IPS-18a (cell line): ENCODE results near the gene KREMEN1.

Source experiments
- H3K27ac ChIP-seq: one replicate; pipeline ENCODE4 v1.5.1; 2013; ENCODE audit warnings: low read length
- H3K27me3 ChIP-seq: one replicate; pipeline ENCODE4 v1.6.1; 2013; ENCODE audit warnings: mild to moderate bottlenecking, low read length; ENCODE audit not compliant: control insufficient read depth, insufficient read depth
- H3K36me3 ChIP-seq: one replicate; pipeline ENCODE4 v1.6.1; 2013; ENCODE audit warnings: low read depth, low read length; ENCODE audit not compliant: control insufficient read depth
- H3K4me1 ChIP-seq: one replicate; pipeline ENCODE4 v1.6.1; 2013; ENCODE audit warnings: low read depth, low read length; ENCODE audit not compliant: control insufficient read depth
- H3K4me3 ChIP-seq: one replicate; pipeline ENCODE4 v1.5.1; 2013; ENCODE audit warnings: low read length
- H3K9ac ChIP-seq: one replicate; pipeline ENCODE4 v1.6.1; 2013; ENCODE audit warnings: mild to moderate bottlenecking, low read length, moderate library complexity
- H3K9me3 ChIP-seq: one replicate; pipeline ENCODE4 v1.6.1; 2013; ENCODE audit warnings: low read depth, low read length; ENCODE audit not compliant: control insufficient read depth

KREMEN1 gene

DNA sequence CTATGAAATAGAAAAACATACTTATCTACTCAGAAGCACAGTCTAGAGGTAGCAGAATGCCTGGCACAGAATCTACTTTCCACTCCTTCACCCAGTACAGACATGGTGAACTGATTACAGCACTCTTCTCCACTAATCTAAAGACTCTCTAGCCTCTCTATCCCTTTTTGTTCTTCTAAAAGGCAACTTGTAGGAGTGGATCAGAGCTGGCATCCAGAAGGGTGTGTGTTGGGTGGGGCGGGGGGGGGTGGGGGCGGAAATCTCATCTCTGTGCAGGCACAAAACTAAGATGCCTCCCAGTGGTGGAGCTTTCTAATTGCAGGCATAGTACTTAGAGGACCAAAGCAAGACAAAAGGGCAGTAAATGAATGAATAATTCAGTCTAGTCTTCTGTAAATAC, 121.3 kb downstream of the KREMEN1 start:
- Histone ChIP-seq H3K4me3 (no peak overlapping the region), H3K4me1 (no peaks in the 10 kb centered on the region), H3K36me3 (no peaks in the 10 kb centered on the region), H3K27me3 (no peaks in the 10 kb centered on the region), H3K9me3 (no peaks in the 10 kb centered on the region), H3K27ac (no peak overlapping the region), H3K9ac (no peak overlapping the region)

DNA sequence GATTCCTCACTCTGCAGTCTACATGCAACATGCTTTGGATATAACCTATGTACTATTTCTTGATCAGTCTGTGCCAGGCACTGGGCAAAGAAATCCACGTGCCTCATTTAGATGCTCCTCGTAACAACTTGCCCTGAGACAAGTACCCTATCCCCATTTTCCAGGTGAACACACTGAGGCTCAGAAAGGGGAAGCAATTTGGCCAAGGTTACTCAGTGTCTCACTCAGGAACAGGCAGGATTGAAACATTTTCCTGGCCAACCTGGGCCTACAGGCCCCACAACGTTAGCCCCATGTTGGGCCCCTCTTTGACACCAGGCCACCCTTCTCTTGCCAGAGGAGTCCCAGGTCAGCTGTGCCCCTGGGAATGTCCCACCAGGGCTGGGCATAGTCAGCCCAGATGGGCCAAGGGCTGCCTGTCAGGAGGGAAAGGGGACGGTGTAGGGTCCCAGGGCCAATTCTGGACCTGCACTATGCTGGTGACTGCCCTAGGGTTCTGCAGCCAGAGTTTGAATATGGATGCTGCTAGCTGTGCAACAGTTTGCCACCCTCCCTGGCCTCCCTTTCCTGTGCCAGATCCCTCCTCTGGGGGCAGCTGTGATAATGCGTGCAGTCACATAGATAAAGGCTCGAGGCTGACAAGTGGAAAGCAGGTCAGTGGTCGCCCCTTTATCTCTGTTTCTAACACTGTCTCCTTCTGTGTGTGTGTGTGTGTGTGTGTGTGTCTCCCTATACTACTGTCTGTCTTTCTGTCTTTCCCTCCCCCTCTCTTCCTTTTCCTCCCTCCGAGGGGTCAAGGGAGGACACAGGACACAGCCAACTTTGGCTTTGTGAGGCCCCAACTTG, 122.5 kb downstream of the KREMEN1 start:
- H3K9ac ChIP-seq: no peak overlapping the region
- H3K4me3 ChIP-seq: no peak overlapping the region
- no peaks in the 10 kb centered on the region for H3K9me3 ChIP-seq
- no peaks in the 10 kb centered on the region for H3K36me3 ChIP-seq
- no peaks in the 10 kb centered on the region for H3K27me3 ChIP-seq
- no peak overlapping the region for H3K27ac ChIP-seq
- H3K4me1 ChIP-seq: no peaks in the 10 kb centered on the region

DNA sequence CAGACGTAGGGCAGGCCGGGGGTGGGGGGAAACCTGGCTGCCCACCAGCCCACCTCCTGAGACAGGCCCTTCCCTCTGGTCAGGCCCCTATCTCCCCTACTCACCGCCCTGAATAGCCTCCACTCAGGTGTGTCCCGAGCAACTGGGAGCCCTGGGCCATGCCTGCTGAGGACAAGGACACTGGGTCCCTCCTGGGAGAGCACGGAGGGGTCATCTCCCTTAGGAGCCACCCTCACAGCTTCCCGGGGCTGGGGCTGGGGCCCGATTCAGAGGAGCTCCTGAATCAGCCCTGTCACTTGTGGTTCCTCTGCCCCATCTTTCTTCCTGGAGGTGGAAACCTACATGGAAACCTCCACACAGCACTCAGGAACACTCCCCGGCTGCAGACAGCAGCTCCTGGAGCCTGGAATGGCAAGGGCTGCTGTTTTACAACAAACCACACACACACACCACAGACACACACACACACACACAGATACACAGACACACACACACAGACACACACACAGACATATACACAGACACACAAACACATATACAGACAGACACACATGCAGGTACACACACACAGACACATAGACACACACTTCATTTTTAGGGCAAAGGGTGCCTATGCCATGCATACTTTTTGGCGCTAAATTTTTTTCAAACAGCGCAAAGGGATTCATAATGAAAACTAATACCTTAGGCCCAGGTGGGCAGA, 123.3 kb downstream of the KREMEN1 start:
- no peaks in the 10 kb centered on the region for H3K36me3 ChIP-seq
- no peak overlapping the region for H3K27ac ChIP-seq
- H3K4me3 ChIP-seq: no peak overlapping the region
- H3K27me3 ChIP-seq: no peaks in the 10 kb centered on the region
- H3K9ac ChIP-seq: no peak overlapping the region
- no peaks in the 10 kb centered on the region for H3K9me3 ChIP-seq
- H3K4me1 ChIP-seq: no peaks in the 10 kb centered on the region

DNA sequence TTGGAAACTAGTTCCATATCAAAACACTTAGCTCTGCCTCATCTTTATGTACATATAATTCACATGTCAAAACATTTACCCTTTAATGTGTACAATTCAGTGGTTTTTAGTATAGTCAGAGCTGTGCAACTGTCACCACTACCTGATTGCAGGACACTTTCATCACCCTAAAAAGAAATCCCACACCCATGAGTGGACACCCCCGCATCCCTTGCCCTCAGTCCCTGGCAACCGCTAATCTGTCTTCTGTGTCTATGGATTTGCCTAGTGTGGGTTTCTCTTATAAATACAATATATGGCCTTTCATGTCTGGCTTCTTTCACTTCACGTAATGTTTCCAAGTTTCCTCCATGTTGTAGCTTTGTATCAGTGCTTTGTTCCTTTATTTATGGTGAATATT, 124.3 kb downstream of the KREMEN1 start:
- Histone ChIP-seq H3K27me3 (no peaks in the 10 kb centered on the region), H3K4me1 (no peaks in the 10 kb centered on the region), H3K27ac (no peak overlapping the region), H3K4me3 (no peak overlapping the region), H3K9ac (no peak overlapping the region), H3K9me3 (no peaks in the 10 kb centered on the region), H3K36me3 (no peaks in the 10 kb centered on the region)

DNA sequence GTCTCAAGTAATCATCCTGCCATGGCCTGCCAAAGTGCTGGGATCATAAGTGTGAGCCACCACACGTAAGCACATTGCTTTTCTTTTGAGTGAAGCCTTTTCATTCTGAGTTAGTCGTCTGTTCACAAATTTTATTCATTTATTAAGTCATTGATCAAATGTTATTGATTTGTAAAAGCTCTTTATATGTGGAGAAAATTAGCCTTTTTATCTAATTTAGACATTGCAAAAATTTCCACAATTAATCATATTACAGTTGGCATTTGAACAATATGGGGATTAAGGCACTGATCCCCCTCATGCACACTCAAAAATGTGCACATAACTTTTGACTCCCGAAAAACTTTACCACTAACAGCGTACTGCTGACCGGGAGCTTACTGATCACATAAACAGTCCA, 125.4 kb downstream of the KREMEN1 start:
- Histone ChIP-seq H3K9ac (no peak overlapping the region), H3K36me3 (no peaks in the 10 kb centered on the region), H3K27me3 (no peaks in the 10 kb centered on the region), H3K9me3 (no peaks in the 10 kb centered on the region), H3K27ac (no peak overlapping the region), H3K4me1 (peaks cover 6% of the 10 kb centered on the region), H3K4me3 (no peak overlapping the region)

DNA sequence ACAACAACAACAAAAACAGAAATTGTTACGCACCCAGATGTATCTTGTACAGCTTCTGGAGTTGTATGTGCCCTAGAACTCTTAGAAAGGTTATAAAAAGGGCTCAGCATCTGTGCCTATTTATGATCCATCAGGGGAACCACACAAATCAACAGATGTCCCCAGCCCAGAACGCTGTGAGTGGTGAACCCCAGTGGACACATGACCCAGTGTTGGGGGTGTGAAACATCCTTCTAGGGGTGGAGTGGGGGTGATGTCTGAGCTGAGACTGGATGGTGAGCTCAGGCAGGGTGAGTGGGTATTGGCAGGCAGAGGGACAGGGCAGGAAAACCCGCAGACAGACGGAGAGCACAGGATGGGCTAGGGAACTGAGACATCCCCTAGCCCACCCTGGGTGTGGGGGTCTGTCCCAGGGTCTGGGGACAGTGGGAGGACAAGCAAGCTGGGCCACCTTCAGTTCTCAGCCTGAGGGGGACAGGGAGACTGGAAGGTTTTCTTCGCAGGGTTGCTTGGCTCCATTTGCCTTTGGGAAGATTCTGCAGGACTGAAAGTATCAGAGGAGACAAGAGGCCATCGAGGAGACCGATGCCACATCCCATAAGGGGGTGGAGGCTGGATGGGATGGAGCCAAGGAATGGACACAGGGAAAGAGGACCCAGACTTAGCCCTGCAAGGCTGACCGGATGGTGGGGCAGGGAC, 127.0 kb downstream of the KREMEN1 start:
- Histone ChIP-seq H3K4me1 (peaks cover 6% of the 10 kb centered on the region), H3K27me3 (peaks cover 6% of the 10 kb centered on the region), H3K36me3 (no peaks in the 10 kb centered on the region), H3K4me3 (no peak overlapping the region), H3K9ac (no peak overlapping the region), H3K27ac (no peak overlapping the region), H3K9me3 (no peaks in the 10 kb centered on the region)

DNA sequence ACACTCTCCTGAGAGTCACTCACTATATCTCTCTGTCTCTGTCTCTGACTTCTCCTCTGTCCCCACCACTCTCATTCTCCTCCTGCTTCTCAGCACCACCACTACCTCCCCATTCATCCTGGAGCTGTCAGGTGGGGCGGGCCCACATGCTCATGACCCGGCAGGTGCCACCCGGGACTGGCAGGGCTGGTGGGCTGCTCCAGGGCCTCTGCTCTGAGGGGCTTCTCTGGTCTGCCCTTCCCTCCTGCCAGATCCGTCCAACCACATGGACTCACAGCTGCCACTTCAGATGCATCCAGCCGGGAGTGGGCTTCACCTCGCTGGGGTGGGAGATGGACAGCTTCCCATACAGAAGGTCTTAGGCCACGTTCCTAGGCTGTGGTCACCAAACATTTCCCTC, 128.1 kb downstream of the KREMEN1 start:
- Histone ChIP-seq H3K4me1 (peaks cover 6% of the 10 kb centered on the region), H3K27ac (no peak overlapping the region), H3K9me3 (no peaks in the 10 kb centered on the region), H3K36me3 (no peaks in the 10 kb centered on the region), H3K27me3 (peaks cover 12% of the 10 kb centered on the region), H3K4me3 (no peak overlapping the region), H3K9ac (no peak overlapping the region)

DNA sequence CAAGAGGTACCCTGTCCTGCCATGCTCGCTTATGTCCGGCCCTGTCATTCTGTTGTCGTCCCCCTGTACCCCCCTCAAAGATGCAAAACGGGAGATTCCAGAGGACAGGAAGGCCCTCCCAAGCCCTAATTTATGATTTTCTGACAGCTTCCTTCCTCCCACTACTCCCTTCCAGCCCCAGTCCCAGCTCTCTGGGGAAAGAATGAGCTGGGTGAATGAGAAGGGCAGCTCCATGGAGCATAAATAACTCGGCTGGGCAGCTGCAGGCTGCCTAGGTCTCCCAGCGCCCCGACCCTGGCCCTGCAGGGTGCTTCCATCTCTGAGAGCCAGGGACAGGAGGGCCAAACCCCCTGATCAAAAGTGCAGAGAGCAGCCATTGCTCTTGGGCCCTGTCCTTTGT, 128.9 kb downstream of the KREMEN1 start:
- no peak overlapping the region for H3K27ac ChIP-seq
- no peaks in the 10 kb centered on the region for H3K9me3 ChIP-seq
- no peak overlapping the region for H3K9ac ChIP-seq
- H3K27me3 ChIP-seq: peaks cover 16% of the 10 kb centered on the region
- H3K36me3 ChIP-seq: no peaks in the 10 kb centered on the region
- H3K4me1 ChIP-seq: peaks cover 11% of the 10 kb centered on the region
- no peak overlapping the region for H3K4me3 ChIP-seq

DNA sequence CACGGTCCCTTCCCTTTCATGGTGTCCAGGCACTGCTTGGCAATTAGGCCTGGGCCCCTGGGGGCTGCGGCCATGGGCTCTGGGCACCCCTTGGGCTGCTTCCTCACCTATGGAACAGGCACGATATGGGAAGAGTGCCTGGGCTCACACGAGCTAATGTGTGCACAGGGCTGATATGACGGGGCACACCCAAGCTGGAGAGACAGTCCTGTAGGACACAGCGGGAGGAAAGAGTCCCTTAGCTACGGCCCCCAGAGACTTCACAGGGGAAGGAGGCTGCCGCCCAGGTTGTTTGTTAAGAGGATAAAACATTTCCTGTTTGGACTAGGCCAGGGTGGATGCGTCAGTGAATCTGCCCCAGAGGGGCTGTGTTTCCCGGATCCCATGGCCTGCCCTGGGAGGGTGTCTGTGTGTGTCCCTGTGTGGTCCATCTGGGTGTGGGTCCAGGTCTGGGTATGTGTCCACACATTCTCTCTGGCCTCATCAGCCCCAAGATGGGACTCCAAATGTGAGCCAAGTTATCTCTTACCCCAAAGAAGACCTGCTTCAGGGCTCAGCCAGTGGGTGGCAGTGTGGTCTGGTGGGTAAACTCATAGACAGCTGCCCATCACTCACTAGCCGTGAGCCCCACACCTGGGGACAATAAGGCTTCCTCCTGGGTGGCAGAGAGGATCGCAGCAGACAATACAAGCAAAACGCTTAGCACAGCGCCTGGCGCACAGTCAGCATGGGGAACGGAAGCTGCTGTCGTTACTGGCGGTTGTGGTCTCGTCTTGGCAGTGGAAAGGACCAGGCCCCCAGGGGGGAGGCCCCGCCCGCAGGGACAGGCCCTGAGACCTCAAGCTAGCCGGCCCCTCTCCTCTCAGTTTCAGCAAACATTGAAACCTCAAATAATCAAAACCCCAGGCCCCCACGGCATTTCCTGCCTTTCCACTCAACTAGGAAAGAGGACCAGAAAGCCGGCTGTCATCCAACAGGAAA, 129.7 kb downstream of the KREMEN1 start:
- Histone ChIP-seq H3K4me3 (no peak overlapping the region), H3K4me1 (peaks cover 13% of the 10 kb centered on the region), H3K27ac (no peak overlapping the region), H3K9me3 (no peaks in the 10 kb centered on the region), H3K9ac (no peak overlapping the region), H3K36me3 (no peaks in the 10 kb centered on the region), H3K27me3 (peaks cover 16% of the 10 kb centered on the region)

DNA sequence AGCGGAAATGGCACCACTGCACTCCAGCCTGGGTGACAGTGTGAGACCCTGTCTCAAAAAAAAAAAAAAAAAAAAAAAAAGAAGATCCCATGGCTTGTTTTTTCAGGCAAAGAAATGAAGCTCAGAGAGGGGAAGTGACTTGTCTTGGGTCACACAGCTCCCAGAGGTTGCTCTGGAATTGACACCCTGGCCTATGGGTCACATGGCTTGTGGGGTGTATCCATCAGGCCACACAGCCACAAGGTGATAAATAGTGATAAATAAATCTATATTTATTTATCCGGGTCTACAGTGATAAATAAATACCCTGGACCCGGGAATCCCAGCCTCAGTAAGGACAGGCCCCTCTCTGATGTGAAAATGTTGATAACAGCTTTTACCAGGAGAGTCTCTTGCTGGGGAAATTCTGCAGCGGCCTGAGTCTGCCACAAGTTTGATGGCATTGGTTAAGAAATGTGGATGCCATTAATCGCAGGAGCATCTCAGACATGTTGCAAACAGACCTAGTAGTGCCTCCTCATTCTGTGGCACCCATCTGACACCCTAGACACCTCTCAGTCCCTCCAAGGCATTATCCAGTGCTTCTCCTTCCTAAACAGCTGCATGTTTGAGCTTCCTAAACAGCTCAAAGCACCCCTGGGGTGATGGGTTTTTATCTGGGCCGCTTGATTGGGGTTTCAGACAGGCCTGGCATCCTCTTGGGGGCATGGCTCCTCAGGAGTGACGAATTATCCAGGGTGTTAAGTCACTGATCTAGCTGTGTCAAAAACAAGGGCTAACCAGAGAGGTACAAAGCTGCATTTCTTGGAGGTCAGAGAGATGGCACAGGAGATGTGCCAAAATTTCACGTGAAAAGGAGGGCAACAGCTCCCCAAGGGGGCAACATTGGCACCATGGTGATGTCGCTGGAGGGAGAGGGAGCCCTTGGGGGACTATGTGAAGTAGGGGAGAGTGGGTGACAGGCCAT, 130.9 kb downstream of the KREMEN1 start:
- Histone ChIP-seq H3K36me3 (no peaks in the 10 kb centered on the region), H3K4me3 (no peak overlapping the region), H3K9me3 (no peaks in the 10 kb centered on the region), H3K9ac (no peak overlapping the region), H3K4me1 (peaks cover 13% of the 10 kb centered on the region), H3K27ac (no peak overlapping the region), H3K27me3 (peaks cover 16% of the 10 kb centered on the region)
